GM12878 (cell line): ENCODE results near the gene FCHSD2. TPM values are rescaled to one million over a fixed set of nuclear protein-coding genes. Genes with fewer than 3 reads are reported as not detected.

ENCODE experiments used
- ATAC-seq: fragments of 200-7000 bp; cut with Tn5 transposase; 3 replicates; pipeline ENCODE4 v1.9.1; 2020; ENCODE audit warnings: mild to moderate bottlenecking, moderate library complexity
- BruUV-seq: library from RNA; stranded (reverse); fragments of 400-500 nt; replicated peaks from 2 replicates; lab custom pipeline; 2021; lab: Mats Ljungman, UMichigan
- CTCF ChIA-PET: fragments of 300-600 bp; sonication (Branson Sonifier 250); formaldehyde crosslinking; extraction: SDS; loops from one replicate; lab custom pipeline; 2021; ENCODE audit warnings: inconsistent platforms; lab: Yijun Ruan, JAX
- POLR2A ChIA-PET: fragments of 350-600 bp; formaldehyde crosslinking; extraction: SDS; loops from one replicate; lab custom pipeline; 2021; ENCODE audit warnings: inconsistent platforms; lab: Charles Lee
- RAD21 ChIA-PET: fragments of 300-600 bp; sonication (Branson Sonifier 250); formaldehyde crosslinking; loops from one replicate; lab custom pipeline; 2023; ENCODE audit warnings: antibody characterized with exemption; ENCODE audit not compliant: unreplicated experiment; lab: Charles Lee
- SMC1A ChIA-PET: fragments of 300-600 bp; sonication (Branson Sonifier 250); formaldehyde crosslinking; loops from one replicate; lab custom pipeline; 2023; ENCODE audit not compliant: unreplicated experiment, uncharacterized antibody; lab: Charles Lee
- DNase-seq: peaks from one replicate; pipeline ENCODE4 v3.0.0-alpha.2; 2011; ENCODE audit warnings: low read depth, low spot score
- FAIRE-seq: peaks from 3 replicates; lab custom pipeline; 2011; peaks lifted over from hg19 to GRCh38; lab: Jason Lieb, UNC
- H2AFZ ChIP-seq: 2 replicates; pipeline ENCODE4 v1.6.0; 2011; ENCODE audit warnings: low read depth, low read length, control low read depth; ENCODE audit not compliant: control insufficient read depth
- H3K27ac ChIP-seq: 2 replicates; pipeline ENCODE4 v1.5.1; 2011; ENCODE audit warnings: control low read depth; ENCODE audit not compliant: control insufficient read depth, insufficient read depth
- H3K27me3 ChIP-seq, 2 experiments: replicated peaks in 1 of 2; 2 replicates each; pipeline versions ENCODE4 v1.6.0 to v1.6.1; 2011; ENCODE audit warnings: low read length in 1 of 2; ENCODE audit not compliant: control insufficient read depth in 2 of 2, insufficient read depth in 2 of 2
- H3K36me3 ChIP-seq, 2 experiments: 2 replicates each; pipeline ENCODE4 v1.5.1; 2011; ENCODE audit warnings: low read length in 1 of 2; ENCODE audit not compliant: control insufficient read depth in 2 of 2, insufficient read depth in 2 of 2
- H3K4me1 ChIP-seq: 2 replicates; pipeline ENCODE4 v1.6.1; 2011; ENCODE audit warnings: mild to moderate bottlenecking, low read length, moderate library complexity, mixed read lengths; ENCODE audit not compliant: control insufficient read depth, insufficient read depth
- H3K4me2 ChIP-seq: 2 replicates; pipeline ENCODE4 v1.6.0; 2011; ENCODE audit warnings: control low read depth; ENCODE audit not compliant: control insufficient read depth, insufficient read depth
- H3K4me3 ChIP-seq: fragments of 200-600 bp; sonication (generic); 2 replicates; pipeline ENCODE4 v1.5.1; 2016
- H3K79me2 ChIP-seq: 2 replicates; pipeline ENCODE4 v1.6.0; 2011; ENCODE audit warnings: low read length; ENCODE audit not compliant: control insufficient read depth, insufficient read depth
- H3K9ac ChIP-seq: 2 replicates; pipeline ENCODE4 v1.8.0; 2011; ENCODE audit warnings: low read length, control low read depth, mixed read lengths; ENCODE audit not compliant: control insufficient read depth, insufficient read depth
- H3K9me3 ChIP-seq: replicated peaks from 3 replicates; pipeline ENCODE4 v1.5.1; 2011; ENCODE audit warnings: mild to moderate bottlenecking, low read length; ENCODE audit not compliant: control insufficient read depth, insufficient read depth
- H4K20me1 ChIP-seq: 2 replicates; pipeline ENCODE4 v1.6.0; 2011; ENCODE audit not compliant: control insufficient read depth, insufficient read depth
- ATF7 ChIP-seq: fragments of 450-650 bp; IDR thresholded peaks from 2 replicates; pipeline ENCODE4 v1.6.1; 2016; ENCODE audit warnings: low read depth, mild to moderate bottlenecking
- BRCA1 ChIP-seq: IDR thresholded peaks from 2 replicates; pipeline ENCODE4 v1.6.1; 2011; ENCODE audit warnings: low read depth, low read length, improper control_type of control experiment
- E4F1 ChIP-seq: fragments of 450-650 bp; IDR thresholded peaks from 2 replicates; pipeline ENCODE4 v1.6.1; 2018; ENCODE audit warnings: borderline replicate concordance, mild to moderate bottlenecking; ENCODE audit not compliant: partially characterized antibody
- EP300 ChIP-seq, 2 experiments: fragments of 150-350 bp in 1 of 2; IDR thresholded peaks; 2 replicates each; pipeline ENCODE4 v1.6.1; 2011 to 2012; ENCODE audit warnings: low read depth in 2 of 2, low read length in 2 of 2, borderline replicate concordance in 1 of 2, improper control_type of control experiment in 1 of 2, inconsistent platforms in 1 of 2; ENCODE audit not compliant: control insufficient read depth in 1 of 2
- GATAD2B ChIP-seq: fragments of 450-650 bp; conservative IDR thresholded peaks from 2 replicates; pipeline ENCODE4 v1.6.1; 2017; ENCODE audit warnings: low read depth, mild to moderate bottlenecking, moderate library complexity
- NRF1 ChIP-seq: conservative IDR thresholded peaks from 2 replicates; pipeline ENCODE4 v1.6.1; 2011; ENCODE audit warnings: mild to moderate bottlenecking, low read depth, low read length, improper control_type of control experiment
- RAD21 ChIP-seq: IDR thresholded peaks from 2 replicates; pipeline ENCODE4 v1.6.1; 2011; ENCODE audit warnings: mild to moderate bottlenecking, low read depth, low read length, moderate library complexity; ENCODE audit not compliant: insufficient read depth
- SMC3 ChIP-seq: IDR thresholded peaks from 2 replicates; pipeline ENCODE4 v1.6.1; 2011; ENCODE audit warnings: low read length, improper control_type of control experiment, borderline replicate concordance
- ZZZ3 ChIP-seq: IDR thresholded peaks from 2 replicates; pipeline ENCODE4 v1.6.1; 2011; ENCODE audit warnings: low read depth; ENCODE audit not compliant: control insufficient read depth, insufficient read length
- WGBS: methylation state at CpG from one replicate; pipeline ENCODE4 v1.1.6; 2016; ENCODE audit warnings: low lambda C conversion rate; ENCODE audit not compliant: insufficient replicate concordance, insufficient coverage; ENCODE audit errors: missing lambda C conversion rate; 5-methylcytosine and 5-hydroxymethylcytosine counted together
- in situ Hi-C: fragments of 300-500 bp; cut with MboI; formaldehyde crosslinking; loops from 9 replicates; pipeline ENCODE4 v1.14.3; 2018; ENCODE audit warnings: mixed read lengths
- intact Hi-C: fragments of 100-400 bp; cut with micrococcal nuclease; formaldehyde crosslinking; loops from one replicate; pipeline ENCODE4 v1.14.2; 2022; ENCODE audit not compliant: unreplicated experiment
- polyA plus RNA-seq, 11 experiments: library from polyadenylated mRNA; depleted of rRNA in 4 of 11; unstranded in 6 of 11; stranded (reverse) in 5 of 11; fragments of >200 nt; fragmentation: Nextera tagmentation in 4 of 11; fragmentation: Illumina TruSeq in 1 of 11; extraction: Ambion mirVana in 4 of 11; extraction: Trizol in 1 of 11; gene quantifications; 1 replicate in 1 of 11; 2 replicates in 10 of 11; pipeline versions ENCODE4 v1.2.1 to v1.2.3, GENCODE V29; 2011 to 2016; ENCODE audit warnings: inconsistent platforms in 2 of 11, missing spikeins in 2 of 11, low read depth in 1 of 11
- total RNA-seq, 4 experiments: library from RNA; depleted of rRNA in 3 of 4; stranded (reverse); fragments of >200 nt in 3 of 4; fragmentation: Illumina TruSeq in 1 of 4; extraction: Trizol in 1 of 4; gene quantifications; 2 replicates each; pipeline versions ENCODE4 v1.2.1 to v1.2.3, GENCODE V29; 2013 to 2021
- TF ChIP-seq, protein P1 (sequence below): fragments of 450-650 bp; IDR thresholded peaks from 2 replicates; pipeline ENCODE4 v1.6.1; 2017; ENCODE audit warnings: borderline replicate concordance
- TF ChIP-seq, protein P2 (sequence below): fragments of 450-650 bp; IDR thresholded peaks from 2 replicates; pipeline ENCODE4 v1.6.1; 2017; ENCODE audit warnings: mild to moderate bottlenecking, moderate library complexity
- TF ChIP-seq, protein P3 (sequence below): fragments of 450-650 bp; IDR thresholded peaks from 2 replicates; pipeline ENCODE4 v1.6.1; 2017; ENCODE audit warnings: low read depth, mild to moderate bottlenecking, moderate library complexity

FCHSD2 gene
- total and polyA plus RNA-seq, 10 of the 15 experiments (the other 5 are each of a cell fraction or from before 2014, with no cell fraction given), result 13.2 to 89.8 (median 47.8) TPM

- ChIA-PET SMC1A (interaction anchor here (0.9 to 3.6 kb wide), 7 partner anchors 10 to 183 kb away, joined by 3 to 11 read pairs (median 5); no protein-coding TSS in a partner anchor), POLR2A (interaction anchor here (1.1 kb wide), 2 partner anchors 21 to 191 kb away, joined by 3 read pairs; partner anchors contain the start of gene FCHSD2), RAD21 (interaction anchor here (2.2 kb wide), 1 partner anchor 191 kb away, joined by 8 read pairs; the partner anchor contains the start of gene FCHSD2), CTCF (interaction anchor here (0.7 kb wide), 1 partner anchor 227 kb away, joined by 3 read pairs; no protein-coding TSS in a partner anchor)
- H2AFZ ChIP-seq, result no peak overlapping the region
- no peak overlapping the region for H3K4me3 ChIP-seq
- H3K9ac ChIP-seq, result no peak overlapping the region
- FAIRE-seq (no peak), DNase-seq (no peak), ATAC-seq (no peak)
- H3K9me3 ChIP-seq, result peaks cover 4% of the 10 kb centered on the region; the same call in 2 of the 3 replicates
- no peaks in the 10 kb centered on the region for H3K27me3 ChIP-seq
- intact Hi-C loops (no loop called here), in situ Hi-C loops (no loop called here)
- H3K4me1 ChIP-seq, result peaks cover 24% of the 10 kb centered on the region
- H4K20me1 ChIP-seq, result no peaks in the 10 kb centered on the region
- peaks cover 0 to 11% of the 10 kb centered on the region in 2 experiments; a peak in 2 of 4 replicates for H3K36me3 ChIP-seq
- no peak overlapping the region for H3K27ac ChIP-seq
- 100% methylated on average over 3 of the region's 3 CpGs for WGBS
- no peak overlapping the region for H3K4me2 ChIP-seq
- H3K79me2 ChIP-seq, result peaks cover 7% of the 10 kb centered on the region
- no TSS peak for BruUV-seq
- TF ChIP-seq ZZZ3 (no peak), NRF1 (no peak), EP300 (IDR thresholded peaks at IDR 0.05; ENCODE audit: borderline replicate concordance in 1 of 2, control insufficient read depth in 1 of 2, low read depth in 2 of 2, low read length in 2 of 2) (no peak), E4F1 (no peak), RAD21 (no peak), BRCA1 (no peak), GATAD2B (no peak), ATF7 (no peak), SMC3 (no peak)
- TF ChIP-seq, protein P1, sequence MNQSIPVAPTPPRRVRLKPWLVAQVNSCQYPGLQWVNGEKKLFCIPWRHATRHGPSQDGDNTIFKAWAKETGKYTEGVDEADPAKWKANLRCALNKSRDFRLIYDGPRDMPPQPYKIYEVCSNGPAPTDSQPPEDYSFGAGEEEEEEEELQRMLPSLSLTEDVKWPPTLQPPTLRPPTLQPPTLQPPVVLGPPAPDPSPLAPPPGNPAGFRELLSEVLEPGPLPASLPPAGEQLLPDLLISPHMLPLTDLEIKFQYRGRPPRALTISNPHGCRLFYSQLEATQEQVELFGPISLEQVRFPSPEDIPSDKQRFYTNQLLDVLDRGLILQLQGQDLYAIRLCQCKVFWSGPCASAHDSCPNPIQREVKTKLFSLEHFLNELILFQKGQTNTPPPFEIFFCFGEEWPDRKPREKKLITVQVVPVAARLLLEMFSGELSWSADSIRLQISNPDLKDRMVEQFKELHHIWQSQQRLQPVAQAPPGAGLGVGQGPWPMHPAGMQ, result no peak
- TF ChIP-seq, protein P2, sequence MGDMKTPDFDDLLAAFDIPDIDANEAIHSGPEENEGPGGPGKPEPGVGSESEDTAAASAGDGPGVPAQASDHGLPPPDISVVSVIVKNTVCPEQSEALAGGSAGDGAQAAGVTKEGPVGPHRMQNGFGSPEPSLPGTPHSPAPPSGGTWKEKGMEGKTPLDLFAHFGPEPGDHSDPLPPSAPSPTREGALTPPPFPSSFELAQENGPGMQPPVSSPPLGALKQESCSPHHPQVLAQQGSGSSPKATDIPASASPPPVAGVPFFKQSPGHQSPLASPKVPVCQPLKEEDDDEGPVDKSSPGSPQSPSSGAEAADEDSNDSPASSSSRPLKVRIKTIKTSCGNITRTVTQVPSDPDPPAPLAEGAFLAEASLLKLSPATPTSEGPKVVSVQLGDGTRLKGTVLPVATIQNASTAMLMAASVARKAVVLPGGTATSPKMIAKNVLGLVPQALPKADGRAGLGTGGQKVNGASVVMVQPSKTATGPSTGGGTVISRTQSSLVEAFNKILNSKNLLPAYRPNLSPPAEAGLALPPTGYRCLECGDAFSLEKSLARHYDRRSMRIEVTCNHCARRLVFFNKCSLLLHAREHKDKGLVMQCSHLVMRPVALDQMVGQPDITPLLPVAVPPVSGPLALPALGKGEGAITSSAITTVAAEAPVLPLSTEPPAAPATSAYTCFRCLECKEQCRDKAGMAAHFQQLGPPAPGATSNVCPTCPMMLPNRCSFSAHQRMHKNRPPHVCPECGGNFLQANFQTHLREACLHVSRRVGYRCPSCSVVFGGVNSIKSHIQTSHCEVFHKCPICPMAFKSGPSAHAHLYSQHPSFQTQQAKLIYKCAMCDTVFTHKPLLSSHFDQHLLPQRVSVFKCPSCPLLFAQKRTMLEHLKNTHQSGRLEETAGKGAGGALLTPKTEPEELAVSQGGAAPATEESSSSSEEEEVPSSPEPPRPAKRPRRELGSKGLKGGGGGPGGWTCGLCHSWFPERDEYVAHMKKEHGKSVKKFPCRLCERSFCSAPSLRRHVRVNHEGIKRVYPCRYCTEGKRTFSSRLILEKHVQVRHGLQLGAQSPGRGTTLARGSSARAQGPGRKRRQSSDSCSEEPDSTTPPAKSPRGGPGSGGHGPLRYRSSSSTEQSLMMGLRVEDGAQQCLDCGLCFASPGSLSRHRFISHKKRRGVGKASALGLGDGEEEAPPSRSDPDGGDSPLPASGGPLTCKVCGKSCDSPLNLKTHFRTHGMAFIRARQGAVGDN, result no peak
- TF ChIP-seq, protein P3, sequence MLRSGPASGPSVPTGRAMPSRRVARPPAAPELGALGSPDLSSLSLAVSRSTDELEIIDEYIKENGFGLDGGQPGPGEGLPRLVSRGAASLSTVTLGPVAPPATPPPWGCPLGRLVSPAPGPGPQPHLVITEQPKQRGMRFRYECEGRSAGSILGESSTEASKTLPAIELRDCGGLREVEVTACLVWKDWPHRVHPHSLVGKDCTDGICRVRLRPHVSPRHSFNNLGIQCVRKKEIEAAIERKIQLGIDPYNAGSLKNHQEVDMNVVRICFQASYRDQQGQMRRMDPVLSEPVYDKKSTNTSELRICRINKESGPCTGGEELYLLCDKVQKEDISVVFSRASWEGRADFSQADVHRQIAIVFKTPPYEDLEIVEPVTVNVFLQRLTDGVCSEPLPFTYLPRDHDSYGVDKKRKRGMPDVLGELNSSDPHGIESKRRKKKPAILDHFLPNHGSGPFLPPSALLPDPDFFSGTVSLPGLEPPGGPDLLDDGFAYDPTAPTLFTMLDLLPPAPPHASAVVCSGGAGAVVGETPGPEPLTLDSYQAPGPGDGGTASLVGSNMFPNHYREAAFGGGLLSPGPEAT, result no peak
Observed at GRCh38 chr11:72950685-72951084, 191.4 kb downstream of the FCHSD2 start.
